Measurements from ENCODE around the gene PTK6.

PTK6 gene

DNA sequence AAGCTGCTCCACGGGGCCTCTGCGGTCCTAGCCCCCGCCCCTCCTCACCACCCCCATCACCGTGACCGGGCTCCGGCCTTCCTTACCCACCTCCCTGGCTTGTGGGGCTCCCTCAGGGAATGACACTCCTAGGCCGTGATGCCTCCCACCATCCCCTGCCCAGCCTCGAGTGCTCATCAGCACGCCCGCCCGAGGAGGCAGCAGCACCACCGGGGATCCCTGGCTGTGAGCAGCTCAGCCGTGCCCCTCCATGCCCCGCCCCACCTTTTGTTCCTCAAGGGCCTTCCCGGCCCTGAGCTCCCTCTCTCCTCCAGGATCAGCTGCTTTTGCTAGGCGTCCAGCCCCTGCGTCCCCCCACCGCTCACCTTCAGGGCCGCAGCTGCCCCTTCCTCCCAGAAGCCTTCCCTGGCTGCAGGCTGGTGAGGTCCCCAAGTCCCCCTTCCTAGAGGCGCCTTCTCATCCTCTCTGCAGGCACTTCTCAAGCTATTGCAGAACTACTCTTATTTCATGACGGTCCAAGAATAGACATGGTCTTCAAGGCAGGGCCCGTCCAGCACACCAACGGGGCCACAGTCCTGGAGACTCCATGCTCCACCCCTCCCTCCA, 19.8 kb upstream of the PTK6 start:
- peak; percentile 67 for DNase-seq

DNA sequence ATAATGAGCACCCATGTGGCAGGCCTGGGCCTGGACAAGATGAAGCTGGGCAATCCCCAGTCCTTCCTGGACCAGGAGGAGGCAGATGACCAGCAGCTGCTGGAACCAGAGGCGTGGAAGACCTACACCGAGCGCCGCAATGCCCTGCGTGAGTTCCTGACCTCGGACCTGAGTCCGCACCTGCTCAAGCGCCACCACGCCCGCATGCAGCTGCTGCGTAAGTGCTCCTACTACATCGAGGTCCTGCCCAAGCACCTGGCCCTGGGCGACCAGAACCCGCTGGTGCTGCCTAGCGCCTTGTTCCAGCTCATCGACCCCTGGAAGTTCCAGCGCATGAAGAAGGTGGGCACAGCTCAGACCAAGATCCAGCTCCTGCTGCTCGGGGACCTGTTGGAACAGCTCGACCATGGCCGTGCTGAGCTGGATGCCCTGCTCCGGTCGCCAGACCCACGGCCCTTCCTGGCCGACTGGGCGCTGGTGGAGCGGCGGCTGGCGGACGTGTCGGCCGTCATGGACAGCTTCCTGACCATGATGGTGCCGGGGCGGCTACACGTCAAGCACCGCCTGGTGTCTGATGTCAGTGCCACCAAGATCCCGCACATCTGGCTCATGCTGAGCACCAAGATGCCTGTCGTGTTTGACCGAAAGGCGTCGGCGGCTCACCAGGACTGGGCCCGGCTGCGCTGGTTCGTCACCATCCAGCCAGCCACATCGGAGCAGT, 18.6 kb upstream of the PTK6 start:
- DNase-seq, result no peak

DNA sequence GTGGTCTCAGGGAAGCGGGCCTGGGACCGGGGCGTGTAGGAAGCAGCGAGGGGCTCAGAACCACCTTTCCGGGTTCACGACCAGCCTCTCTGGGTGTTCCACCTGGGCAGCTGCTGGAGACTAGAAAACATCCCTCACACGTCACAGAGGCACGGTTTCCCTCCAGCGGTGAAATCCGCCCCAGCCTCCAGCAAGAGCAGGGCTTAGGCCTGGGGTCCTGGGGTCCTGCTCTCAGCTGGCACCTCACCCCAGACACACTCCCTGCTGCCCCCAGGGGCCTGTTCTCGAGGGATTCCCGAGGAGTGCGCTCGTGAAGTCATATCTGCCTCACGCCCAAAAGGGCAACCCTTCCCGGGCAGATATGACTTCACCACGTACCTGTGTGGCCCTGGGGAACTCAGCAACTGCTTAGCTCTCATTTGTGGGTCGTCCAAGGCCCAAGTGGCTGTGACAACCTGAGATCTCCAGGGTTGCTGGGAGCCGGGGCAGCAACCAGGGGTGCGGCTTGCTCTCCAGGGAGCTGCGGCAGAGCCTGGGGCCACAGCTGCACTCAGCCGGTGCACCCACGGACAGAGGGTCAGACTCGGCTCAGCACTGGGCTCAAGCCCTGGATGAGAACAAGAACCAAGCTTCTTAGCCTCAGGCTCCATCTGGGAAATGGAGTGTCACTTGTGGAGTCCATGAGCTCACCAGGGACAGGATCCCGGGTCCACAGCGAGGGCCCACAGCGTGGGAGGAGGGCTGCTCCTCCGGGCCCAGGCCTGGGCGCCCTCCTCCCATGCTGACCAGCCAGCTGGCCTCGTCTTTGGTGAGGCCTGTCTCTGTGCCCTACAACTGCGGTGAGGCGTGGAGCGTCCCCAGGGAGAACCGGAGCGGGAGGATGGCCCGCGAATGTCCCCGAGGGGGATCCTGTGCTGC, 17.4 kb upstream of the PTK6 start:
- DNase-seq, result no peak

DNA sequence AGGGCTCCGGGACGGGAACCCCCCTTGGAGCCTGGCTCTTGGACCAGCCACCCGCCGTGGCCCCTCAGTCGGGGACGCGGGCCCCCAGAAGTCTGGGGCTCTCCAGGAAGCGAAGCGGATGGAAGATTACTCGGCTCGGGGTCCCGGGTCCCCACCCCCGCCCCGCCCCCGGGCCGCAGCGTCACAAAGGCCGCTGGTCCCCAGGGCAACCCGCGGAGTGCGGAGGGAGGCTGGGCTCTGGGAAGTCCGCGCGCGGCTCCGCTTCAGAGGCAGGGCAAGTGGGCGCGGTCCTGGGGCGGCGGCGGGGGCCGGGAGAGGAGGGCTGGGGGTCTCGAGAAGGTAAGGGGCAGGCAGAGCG, 16.7 kb upstream of the PTK6 start, which contains the start of gene FNDC11:
TSS of gene FNDC11 (plus strand) at position 227 of the 358 bp plus-strand sequence. CDS start 1,505 bp downstream, outside the sequence.
- peak; percentile 55 for DNase-seq

DNA sequence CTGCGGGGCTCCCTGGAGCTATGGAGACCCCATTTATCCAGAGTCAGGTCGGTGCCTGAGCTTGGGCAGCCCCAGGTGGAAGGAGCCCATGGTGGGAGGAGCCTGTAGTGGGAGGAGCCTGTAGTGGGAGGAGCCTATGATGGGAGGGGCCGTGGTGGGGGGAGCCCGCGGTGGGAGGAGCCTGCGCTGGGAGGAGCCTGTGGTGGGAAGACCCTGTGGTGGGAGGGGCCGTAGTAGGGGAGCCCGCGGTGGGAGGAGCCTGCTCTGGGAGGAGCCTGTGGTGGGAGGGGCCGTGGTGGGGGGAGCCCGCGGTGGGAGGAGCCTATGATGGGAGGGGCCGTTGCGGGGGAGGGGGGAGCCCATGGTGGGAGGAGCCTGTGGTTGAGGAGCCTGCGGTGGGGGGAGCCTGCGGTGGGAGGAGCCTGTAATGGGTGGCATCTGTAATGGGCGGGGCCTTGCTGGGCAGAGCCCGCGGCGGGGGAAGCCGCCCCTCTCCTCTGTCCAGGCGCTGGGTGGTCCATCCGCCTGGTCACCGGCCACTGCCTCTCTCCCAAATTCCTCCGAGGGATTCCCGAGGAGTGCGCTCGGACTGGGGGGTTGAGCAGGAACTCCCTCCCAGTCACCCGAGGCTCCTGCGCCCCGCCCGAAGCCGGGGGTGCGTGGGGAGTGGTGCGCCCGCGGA, 16.2 kb upstream of the PTK6 start:
- DNase-seq, result peak; percentile 90

DNA sequence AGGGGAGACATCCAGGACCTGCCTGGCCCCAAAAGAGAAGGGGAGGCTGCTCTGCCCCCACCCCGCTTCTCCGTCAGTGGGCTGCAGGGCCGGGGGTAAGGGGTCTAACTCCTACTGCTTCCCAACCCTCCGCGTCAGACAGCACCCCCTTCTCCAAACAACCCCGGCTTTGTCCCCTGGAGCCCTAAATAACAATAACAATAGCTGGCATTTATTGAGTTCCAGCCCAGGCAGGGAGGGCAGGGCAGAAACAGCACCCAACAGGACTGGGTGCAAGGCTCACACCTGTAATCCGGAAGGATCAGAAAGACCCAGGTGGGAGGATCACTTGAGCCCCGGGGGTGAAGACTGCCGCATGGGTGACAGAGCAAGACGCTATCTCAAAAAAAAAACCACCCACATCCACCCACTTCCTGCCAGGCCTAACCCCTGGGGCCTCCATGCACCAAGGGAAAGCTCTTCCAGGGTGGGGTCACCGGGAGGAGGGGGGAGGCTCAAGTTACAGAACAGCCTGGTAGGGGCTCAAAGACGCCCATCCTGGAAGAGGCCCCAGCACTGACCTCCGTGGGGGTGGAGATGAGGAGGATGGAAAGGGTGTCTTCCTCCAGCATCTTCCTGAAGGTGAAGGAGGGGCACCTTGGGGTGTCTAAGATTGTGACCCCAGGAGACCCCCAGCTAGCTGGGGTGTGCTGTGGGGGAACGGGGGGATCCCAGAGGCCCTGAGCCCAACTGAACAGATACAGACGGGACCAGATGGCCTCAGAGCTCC, 15.5 kb upstream of the PTK6 start:
- DNase-seq, result no peak

DNA sequence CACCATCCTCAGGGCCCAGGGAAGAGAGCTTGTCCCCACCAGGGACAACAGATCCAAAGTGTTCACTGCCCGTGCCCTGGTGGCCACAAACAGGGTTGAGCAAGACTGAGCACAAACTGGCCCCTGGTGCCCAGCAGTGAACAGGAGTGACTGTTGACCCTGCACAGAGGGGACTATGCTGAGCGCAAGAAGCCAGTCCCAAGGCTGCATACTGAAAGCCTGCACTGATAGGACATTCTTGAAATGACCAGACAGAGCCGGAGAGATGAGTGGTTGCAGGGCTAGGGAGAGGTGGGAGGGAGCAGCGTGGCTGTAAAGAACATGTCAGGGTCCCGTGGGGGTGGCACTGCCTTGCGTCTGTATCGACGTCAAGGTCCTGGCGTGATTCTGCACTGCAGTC, 13.9 kb upstream of the PTK6 start:
- no peak for DNase-seq

DNA sequence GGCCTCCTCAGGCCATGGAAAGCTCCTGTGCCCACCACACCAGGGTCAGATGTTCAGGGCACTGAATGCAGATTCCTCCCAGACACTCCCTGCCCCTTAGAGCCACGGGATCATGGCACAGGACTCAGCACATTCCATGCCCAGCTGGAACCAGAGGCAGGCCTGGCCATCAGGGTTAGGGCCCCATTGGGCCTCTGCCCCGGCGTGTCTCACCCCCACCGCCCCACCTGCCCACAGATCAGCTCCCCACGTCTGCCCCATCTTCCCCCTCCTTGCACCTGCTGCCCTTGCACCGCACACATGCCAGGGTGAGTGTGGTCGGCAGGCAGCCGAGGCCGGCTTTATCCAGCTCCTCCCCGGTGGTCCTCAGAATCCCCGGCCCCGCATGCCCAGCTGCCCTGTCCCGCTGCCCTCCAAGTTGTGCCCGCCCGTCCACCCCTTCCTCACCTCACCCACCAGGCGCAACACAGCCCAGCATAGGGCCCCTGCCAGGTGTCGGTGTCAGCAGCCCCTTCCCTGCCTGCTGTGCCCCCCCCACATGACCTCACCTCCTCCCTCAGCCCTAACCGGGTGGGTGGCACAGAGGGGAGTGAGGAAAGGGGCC, 12.6 kb upstream of the PTK6 start:
- no peak for DNase-seq

DNA sequence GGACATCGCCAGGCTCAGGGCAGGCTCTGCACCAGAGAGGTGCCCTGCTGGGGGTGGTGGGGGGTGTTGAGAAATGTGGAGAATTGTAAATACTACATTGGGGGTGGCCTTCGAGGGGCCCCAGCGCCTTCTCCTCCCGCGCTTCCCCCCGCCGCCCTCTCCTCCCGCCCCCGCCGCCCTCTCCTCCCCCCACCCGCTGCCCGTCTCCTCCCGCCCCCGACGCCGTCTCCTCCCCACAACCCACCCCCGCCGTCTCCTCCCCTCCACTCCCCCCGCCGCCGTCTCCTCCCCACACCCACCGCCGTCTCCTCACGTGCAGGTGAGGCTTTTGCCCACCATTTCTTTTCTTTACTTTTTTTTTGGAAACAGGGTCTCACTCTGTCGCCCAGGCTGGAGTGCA, 11.8 kb upstream of the PTK6 start:
- no peak for DNase-seq

DNA sequence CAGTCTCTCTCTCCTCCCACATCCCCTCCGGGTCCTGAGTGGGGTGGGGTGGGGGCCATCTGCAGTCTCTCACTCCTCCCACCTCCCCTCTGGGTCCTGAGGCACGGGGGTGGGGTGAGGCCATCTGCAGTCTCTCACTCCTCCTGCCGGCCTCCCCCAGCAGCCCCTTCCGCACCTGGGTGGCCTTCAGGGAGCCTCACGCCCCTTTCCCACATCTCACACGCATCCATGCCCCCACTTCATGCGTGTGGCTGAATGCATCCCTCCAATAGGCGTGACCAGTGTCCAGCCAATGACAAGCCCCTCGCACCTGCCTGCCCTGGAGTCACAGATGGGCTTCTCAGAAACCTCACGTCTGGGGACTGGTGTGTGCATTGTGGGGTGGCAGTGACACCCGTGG, 11.4 kb upstream of the PTK6 start:
- DNase-seq, result no peak

DNA sequence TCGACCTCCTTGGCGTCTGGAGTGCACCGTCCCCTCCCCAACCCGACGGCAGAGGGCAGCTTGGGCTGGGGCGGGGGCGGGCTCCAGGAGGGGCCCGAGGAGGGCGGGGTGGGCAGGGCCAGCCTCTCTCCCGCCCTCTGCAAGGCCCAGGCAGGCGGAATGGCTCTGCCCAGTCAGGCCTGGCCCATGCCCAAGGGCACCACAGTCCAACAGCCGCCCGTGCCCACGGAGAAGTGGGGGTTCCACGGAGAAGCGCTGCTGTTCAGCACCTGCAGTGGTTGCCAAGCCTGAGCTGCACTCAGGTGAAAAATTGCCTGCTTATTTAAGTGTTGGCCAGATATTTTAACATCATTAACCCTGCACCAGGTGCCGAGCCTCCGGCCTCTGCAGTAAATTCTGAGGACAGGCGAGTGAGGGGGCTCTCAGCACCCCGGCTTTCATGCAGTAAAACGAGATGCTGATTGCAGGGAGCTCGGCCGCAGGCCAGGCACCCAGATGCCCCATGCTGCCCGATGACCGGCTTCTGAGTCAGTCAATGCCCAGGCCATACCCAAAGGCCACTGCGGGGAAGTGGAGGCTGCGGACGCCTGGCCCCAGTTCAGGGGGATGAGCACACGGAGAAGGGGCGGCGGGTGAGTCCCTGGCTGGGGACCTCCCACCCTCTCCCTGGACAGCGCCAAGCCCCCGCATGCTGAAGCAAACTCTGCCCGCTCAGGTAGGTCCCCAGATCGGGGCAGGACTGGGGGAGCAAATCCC, 10.7 kb upstream of the PTK6 start, which contains the start of gene SRMS:
TSS of gene SRMS (minus strand) at position 25 of the 756 bp plus-strand sequence. CDS start 286 bp downstream, outside the sequence.
- no peak for DNase-seq

DNA sequence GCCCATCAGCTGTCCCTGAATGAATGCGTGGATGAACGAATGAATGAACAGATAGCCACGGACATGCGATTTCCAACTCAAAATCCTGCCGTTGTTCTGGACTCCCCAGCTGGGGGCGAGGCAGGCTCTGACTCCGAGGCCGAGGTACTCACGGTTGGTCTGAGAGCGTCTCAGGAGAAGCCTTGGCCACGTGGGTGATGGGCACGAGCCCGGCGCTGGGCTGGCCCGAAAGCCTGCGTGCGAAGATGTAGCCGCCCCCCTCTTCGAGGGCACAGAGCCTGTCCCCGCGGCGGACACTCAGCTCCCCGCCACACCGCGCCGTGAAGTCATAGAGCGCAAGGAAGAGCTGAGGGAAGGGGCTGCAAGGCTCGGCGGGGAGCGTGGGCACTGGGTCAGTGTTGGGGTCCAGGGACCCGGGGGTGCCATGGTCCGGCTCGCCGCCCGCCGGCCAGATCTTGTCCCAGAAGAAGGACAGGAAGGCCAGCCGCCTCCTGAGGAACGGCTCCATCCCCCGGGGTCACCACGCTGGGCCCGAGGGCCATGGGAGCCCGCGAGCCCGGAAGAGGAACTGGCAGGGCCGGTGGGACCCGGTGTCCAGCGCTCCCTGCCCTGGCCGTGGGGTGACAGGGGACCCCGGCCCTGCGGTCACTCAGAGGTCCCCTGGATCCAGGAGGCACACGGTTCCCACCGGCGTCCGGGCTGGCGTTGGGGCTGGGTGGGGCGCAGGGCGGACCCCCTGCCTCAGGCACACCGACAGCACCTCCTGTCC, 10.0 kb upstream of the PTK6 start:
- DNase-seq, result no peak

DNA sequence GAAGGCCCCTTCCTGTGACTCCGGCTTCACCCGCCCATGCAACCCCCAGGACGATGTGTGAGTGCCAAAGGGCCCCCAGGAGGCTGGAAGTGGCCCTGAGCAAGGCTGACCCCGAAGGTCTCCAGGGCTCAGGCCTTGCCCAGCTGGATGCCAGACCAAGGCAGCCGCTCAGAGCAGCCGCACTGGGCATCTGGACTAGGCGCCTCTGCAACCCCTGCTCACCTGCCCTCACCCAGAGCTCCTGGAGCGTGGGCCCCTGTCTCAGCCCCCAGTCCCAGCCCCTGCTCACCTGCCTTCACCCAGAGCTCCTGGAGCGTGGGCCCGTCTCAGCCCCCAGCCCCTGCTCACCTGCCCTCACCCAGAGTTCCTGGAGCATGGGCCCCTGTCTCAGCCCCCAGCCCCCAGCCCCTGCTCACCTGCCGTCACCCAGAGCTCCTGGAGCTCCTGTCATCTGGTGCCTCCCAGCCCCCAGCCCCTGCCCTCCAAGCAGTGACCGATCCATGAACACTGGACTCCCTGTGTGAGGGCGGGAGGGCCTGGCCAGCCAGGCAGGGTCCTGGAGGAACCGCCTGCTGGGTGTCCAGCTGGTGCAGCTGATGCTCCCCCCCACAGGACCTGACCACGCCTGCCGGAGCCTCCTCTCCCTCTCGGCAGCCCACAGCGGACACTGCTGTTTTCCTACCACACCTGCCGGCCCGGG, 9.2 kb upstream of the PTK6 start:
- no peak for DNase-seq

DNA sequence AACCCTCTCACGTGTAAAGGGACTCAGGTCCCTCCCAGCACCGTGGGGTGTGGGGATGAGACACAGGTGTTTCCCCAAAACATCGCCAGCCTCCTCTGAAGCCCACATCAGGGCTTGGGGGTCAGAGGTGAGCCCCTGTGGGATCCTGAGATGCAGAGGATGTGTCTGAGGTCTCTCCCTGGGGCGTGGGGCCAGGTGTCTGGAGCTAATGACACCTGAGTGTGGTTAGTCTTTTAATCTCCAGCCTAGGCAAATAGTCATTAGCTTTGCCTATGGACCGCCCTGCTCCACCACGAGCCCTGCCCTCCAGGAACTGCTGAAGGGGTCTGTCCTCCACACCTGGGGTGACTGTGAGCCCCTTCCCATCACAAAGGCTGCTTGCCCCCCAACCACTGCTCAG, 8.6 kb upstream of the PTK6 start:
- no peak for DNase-seq

DNA sequence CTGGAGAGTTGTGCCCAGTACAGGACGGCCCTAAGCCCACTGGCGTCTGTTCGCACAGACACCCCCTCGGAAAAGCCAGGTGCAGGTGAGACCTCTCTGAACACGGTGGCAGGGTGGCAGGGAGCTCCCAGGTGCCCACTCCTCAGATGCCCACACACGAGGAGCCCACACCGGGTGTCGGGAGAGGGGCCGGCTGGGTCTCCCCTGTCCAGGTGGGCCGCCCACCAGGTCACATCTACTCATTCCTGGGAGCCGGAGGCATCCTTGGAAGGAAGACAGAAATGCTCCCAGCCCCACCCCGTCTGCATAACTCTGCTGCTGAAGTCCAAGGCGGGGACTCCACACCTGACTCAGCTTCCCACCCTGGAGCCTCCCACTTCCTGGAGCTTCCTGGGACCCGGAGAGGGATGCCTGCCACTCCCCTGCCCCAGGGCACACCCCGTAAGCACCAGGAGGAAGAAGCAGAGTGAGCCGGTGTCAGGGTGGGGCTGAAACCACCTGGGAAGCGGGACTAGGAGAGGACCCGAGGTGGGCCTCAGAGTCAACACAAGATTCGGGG, 7.9 kb upstream of the PTK6 start:
- DNase-seq, result no peak

DNA sequence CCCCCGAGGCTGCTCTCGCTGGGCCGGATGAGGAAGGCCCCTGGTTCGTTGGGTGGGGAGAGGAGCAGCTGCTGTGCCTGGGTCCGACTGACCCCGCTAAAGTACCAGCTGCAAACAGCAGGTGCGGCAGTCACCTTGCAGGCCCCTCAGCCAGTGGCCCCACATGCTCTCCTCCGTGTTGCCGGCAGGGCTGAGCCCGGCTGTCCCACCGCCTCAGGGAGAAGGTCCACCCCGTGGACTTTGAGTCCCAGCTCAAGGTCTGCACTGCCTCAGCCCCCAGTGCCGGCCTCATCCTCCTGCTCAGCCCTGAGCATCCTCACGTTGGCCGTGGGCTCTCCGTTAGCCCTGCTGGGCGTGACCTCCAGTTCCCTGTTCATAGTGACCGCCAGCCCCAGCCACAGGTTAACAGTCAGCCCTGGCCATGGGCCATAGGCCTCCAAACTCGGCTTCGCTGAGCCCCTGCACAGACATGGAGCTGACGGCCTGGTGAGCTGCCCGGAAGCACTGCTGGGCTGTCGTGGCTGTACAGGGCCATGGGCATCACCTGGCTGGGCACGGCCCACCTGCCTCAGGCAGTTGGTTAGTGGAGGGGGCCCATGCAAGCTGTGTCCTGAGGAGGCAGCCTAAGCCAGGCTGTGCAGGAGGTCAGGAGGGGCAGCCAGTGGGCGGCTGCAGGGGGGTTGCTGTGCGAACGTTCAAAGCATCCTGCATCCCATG, 7.2 kb upstream of the PTK6 start:
- DNase-seq, result no peak

DNA sequence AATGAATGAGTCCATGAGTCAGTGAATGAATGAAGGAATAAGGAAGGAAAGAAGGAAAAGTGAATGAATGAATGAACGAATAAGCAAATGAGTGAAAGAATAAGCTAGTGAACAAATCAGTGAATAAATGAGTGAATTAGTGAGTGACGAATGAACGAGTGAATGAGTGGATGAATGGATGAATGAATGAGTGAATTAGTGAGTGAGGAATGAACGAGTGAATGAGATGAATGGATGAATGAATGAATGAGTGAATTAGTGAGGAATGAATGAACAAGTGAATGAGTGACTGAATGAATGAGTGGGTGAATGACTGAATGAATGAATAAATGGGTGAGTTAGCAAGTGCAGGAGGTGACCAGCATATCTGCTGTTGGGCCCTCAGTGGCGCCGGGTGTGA, 6.6 kb upstream of the PTK6 start:
- no peak for DNase-seq

DNA sequence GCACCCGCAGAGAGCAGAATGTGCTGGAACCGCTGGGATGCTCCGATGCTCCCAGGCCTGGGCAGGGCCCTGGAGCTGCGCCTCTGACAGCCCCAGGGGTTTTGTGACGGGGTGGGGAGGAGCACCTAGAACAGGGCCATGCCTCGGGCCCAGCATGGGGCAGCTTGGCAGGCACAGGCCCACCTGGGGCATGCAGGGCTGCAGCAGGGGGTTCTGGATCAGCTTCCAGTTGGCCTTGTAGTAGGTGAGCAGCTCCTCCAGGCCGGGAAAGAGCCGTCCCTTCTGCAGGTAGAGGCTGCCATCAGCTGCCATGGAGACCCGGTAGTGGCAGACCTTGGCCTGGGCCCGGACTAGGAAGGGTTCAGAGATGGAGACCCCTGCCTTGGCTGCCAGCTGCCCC, 6.0 kb upstream of the PTK6 start:
- peak; percentile 55 for DNase-seq

DNA sequence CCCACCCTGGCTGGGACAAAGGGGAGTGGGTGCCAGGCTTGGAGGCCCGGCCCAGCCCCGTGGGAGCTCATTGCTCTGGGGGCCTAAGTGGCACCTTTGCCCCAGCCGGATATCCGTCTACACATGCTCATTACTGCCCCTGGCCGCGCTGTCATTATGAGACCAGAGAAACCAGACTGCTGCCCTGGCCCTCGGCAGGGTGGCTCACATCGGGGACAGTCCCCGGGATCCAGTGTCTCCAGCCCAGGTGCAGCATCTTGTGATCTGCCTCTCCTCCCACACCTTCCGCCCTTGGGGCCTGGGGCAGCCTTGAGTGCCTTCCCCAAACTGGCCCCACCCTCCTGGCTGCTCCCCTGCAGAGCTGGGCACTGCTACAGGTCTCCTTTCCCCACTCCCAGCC, 5.5 kb upstream of the PTK6 start:
- DNase-seq, result no peak

Data from NCI-H345 (cell line).